ENCODE results near the gene PRKCH. TPM values are rescaled to one million over a fixed set of nuclear protein-coding genes. Genes with fewer than 3 reads are reported as not detected.

The PRKCH gene
- total RNA-seq, 2 experiments from 2014 or later = 109 to 145 TPM

DNA sequence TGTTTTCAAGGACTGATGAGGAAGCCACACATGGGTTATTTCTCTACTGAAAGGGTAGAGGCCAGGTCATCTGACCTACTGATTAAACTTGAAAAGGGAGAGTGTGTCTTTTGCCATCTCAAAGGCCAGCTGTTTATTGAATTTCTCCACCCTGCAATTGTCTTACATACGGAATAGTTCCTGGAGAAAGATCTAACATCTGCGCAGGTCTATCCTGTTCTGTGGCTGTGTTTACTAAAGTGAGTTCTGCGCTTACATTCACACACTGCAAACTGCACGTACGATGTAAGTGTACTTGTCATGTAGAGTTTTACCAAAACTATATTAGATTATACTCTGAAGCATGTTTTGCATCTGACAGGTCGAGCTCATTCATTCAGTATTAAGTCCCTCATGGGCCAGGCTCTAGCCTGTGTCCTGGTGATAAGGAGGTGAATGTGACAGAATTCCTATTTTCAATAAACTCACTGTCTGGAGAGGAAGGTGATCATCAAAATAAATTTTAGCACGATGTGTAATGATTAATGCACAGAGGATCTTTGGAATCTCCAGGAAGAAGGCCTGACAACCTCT is 96.6 kb downstream of the PRKCH start:
- H3K4me1 Mint-ChIP-seq = peaks cover 2% of the 10 kb centered on the region
- no peaks in the 10 kb centered on the region for H3K9me3 Mint-ChIP-seq (ENCODE audit: low read depth)
- intact Hi-C loops (cut with DNase I, micrococcal nuclease) = no loop called here
- CTCF ChIA-PET = interaction anchor here (0.8 kb wide), 1 partner anchor 17 kb away, joined by 3 read pairs; no protein-coding TSS in a partner anchor
- H3K4me3 Mint-ChIP-seq = peak overlapping the region; percentile 13
- H3K27me3 Mint-ChIP-seq = no peaks in the 10 kb centered on the region
- POLR2A ChIA-PET = no interaction called here
- DNase-seq (no peak), ATAC-seq (no peak)
- H3K36me3 Mint-ChIP-seq (ENCODE audit: low read depth) = peaks cover 9% of the 10 kb centered on the region
- peak overlapping the region; percentile 86 for H3K27ac Mint-ChIP-seq

DNA sequence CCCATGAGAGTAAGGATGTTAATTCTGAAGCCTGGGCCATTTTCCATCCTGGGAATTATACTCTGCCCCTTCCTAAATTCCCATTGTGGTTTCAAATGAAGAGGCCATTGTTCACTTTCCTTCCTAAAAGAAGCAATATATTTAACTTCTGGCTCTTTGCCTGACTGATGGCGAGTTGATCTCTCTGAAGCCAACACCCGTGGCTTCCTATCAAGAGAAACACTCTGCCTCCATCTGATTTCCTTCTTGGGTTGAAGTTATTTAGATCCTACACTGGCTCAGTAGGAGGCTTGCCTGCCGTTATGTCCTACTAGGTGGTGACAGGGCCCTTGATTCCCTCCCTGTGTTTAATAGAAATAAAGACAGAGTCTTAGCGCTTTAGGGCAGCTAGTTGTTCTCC is 97.4 kb downstream of the PRKCH start:
- Mint-ChIP-seq H3K9me3 (ENCODE audit: low read depth) (no peaks in the 10 kb centered on the region), H3K27me3 (no peaks in the 10 kb centered on the region), H3K27ac (peak overlapping the region; percentile 89), H3K4me3 (no peak overlapping the region), H3K4me1 (peaks cover 10% of the 10 kb centered on the region), H3K36me3 (ENCODE audit: low read depth) (peaks cover 13% of the 10 kb centered on the region)
- intact Hi-C loops (cut with DNase I, micrococcal nuclease) = no loop called here
- POLR2A ChIA-PET = interaction anchor here (0.6 kb wide), 1 partner anchor 12 kb away, joined by 6 read pairs; no protein-coding TSS in a partner anchor
- DNase-seq (no peak), ATAC-seq (no peak)
- CTCF ChIA-PET = interaction anchor here (2.0 kb wide), 1 partner anchor 15 kb away, joined by 7 read pairs; no protein-coding TSS in a partner anchor

DNA sequence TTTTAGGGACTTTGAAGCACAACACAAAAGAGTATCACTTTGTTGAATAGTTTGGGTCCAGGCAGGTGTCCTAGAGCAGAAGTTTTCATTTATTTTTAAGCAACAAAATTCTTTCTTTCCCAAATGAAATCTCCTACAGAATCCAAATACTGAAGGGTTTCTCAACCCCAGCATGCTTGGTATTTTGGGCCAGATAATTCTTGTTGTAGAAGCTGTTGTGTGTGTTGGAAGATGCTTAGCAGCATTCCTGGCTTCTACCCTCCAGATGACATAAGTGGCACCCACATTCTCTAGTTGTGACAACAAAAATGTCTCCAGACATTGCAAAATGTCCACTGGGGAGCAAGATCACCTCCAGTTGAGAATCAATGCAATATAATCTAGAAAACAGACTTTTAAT is 97.8 kb downstream of the PRKCH start:
- no peak for ATAC-seq
- H3K27me3 Mint-ChIP-seq = no peaks in the 10 kb centered on the region
- H3K4me3 Mint-ChIP-seq = no peak overlapping the region
- H3K9me3 Mint-ChIP-seq (ENCODE audit: low read depth) = no peaks in the 10 kb centered on the region
- POLR2A ChIA-PET = interaction anchor here (0.6 kb wide), 1 partner anchor 13 kb away, joined by 6 read pairs; no protein-coding TSS in a partner anchor
- H3K4me1 Mint-ChIP-seq = peaks cover 15% of the 10 kb centered on the region
- intact Hi-C loops (cut with DNase I, micrococcal nuclease) = no loop called here
- H3K27ac Mint-ChIP-seq = peak overlapping the region; percentile 89
- peaks cover 14% of the 10 kb centered on the region for H3K36me3 Mint-ChIP-seq (ENCODE audit: low read depth)
- CTCF ChIA-PET = interaction anchor here (1.1 to 2.0 kb wide), 3 partner anchors 9 to 419 kb away, joined by 3 to 7 read pairs (median 6); no protein-coding TSS in a partner anchor
- DNase-seq = no peak

DNA sequence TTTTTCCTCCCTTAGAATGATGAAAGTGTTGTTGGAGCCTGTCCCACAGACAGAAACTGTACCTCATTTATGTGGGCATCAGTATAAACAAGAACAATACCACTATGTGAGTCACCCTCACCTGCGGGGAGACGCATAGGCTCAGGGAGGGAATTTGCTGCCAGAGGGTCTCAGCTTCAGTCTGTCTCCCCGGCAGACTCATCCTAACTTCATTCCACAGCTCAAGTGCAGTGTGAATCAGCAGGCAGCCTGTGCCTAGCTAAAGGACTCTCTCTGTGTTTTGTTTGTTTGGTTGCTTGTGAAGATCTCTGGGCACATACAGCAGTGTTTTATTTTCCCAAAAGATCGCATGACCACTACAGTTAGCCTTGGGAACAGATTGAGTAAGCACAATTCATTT is 98.9 kb downstream of the PRKCH start:
- H3K36me3 Mint-ChIP-seq (ENCODE audit: low read depth) = peaks cover 25% of the 10 kb centered on the region

DNA sequence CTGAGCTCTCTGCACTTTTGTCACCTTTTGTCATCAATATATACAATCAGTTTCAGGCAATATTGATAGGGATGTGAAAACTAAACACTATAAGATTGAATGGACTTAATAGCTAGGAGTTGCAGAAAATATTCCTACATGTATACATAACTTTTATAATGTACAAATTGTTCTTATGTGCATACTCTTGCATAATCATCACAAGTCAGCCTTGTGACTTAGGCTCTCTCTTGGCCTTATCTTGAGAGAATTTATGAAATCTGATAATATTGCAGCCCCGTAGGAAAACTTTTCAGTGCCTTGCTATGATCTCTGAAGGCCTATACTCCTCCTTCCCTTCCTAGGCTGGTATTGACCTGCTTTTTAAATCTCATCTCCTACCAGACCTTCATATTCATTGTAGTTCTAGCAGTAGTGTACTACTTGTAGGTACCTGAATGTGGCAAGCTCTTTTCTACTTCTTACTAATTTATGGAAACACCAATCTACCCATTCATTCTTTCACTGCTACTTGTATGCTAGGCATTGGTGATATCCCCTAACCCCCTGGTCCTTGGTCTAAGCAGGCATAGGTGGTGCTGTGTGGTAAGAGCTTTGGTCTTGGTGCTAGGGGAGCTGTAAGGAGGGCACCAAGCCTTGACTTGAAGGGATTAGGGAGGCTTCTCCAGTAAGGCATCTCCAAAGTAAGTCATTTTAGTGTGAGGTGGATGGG is 100.0 kb downstream of the PRKCH start:
- no peak for DNase-seq
- peak; percentile 33 for ATAC-seq
- intact Hi-C loops (cut with DNase I, micrococcal nuclease) = no loop called here
- CTCF ChIA-PET = interaction anchor here (0.8 to 1.5 kb wide), 4 partner anchors 10 to 125 kb away, joined by 3 to 4 read pairs (median 4); no protein-coding TSS in a partner anchor
- H3K27ac Mint-ChIP-seq = peak overlapping the region; percentile 29
- no peaks in the 10 kb centered on the region for H3K27me3 Mint-ChIP-seq
- H3K36me3 Mint-ChIP-seq (ENCODE audit: low read depth) = peaks cover 34% of the 10 kb centered on the region
- peaks cover 7% of the 10 kb centered on the region for H3K9me3 Mint-ChIP-seq (ENCODE audit: low read depth)
- peaks cover 32% of the 10 kb centered on the region for H3K4me1 Mint-ChIP-seq
- no peak overlapping the region for H3K4me3 Mint-ChIP-seq
- POLR2A ChIA-PET = interaction anchor here (1.2 kb wide), 1 partner anchor 19 kb away, joined by 4 read pairs; no protein-coding TSS in a partner anchor

More for the DNA sequence above, 98.9 kb downstream of the PRKCH start:
- peaks cover 22% of the 10 kb centered on the region for H3K4me1 Mint-ChIP-seq
- H3K27ac Mint-ChIP-seq = peak overlapping the region; percentile 89
- H3K9me3 Mint-ChIP-seq (ENCODE audit: low read depth) = peaks cover 2% of the 10 kb centered on the region
- CTCF ChIA-PET = interaction anchor here (0.9 to 2.0 kb wide), 4 partner anchors 8 to 417 kb away, joined by 3 to 7 read pairs (median 6); no protein-coding TSS in a partner anchor
- POLR2A ChIA-PET = interaction anchor here (0.5 to 0.6 kb wide), 2 partner anchors 50 to 100 kb away, joined by 3 read pairs; no protein-coding TSS in a partner anchor
- DNase-seq (peak; percentile 44), ATAC-seq (peak; percentile 34)
- peak overlapping the region; percentile 15 for H3K4me3 Mint-ChIP-seq
- intact Hi-C loops (cut with DNase I, micrococcal nuclease) = no loop called here
- no peaks in the 10 kb centered on the region for H3K27me3 Mint-ChIP-seq

DNA sequence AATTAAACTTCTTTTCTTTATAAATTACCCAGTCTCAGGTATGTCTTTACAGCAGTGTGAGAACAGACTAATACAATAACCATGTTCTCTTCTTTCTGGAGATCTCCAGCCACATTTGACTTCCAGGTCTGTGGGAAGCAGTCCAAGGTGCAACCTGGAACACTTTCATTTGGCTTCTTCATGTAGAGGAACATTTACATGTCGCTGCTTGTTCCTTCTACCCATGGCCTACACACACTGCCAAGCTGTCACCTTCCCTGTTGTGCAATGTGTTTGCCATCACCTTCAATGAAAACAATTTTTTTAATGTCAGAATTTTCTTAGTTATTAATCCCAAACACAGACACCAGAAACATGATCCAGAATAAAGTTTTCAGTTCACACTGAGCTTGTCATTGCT is 104.7 kb downstream of the PRKCH start:
- peaks cover 72% of the 10 kb centered on the region for H3K4me1 Mint-ChIP-seq
- intact Hi-C loops (cut with DNase I, micrococcal nuclease) = no loop called here
- H3K4me3 Mint-ChIP-seq = no peak overlapping the region
- H3K27me3 Mint-ChIP-seq = no peaks in the 10 kb centered on the region
- H3K27ac Mint-ChIP-seq = peak overlapping the region; percentile 62
- peaks cover 9% of the 10 kb centered on the region for H3K9me3 Mint-ChIP-seq (ENCODE audit: low read depth)
- CTCF ChIA-PET = interaction anchor here (0.8 kb wide), 2 partner anchors 35 to 105 kb away, joined by 3 read pairs; no protein-coding TSS in a partner anchor
- no peak for DNase-seq
- POLR2A ChIA-PET = interaction anchor here (1.0 kb wide), 1 partner anchor 38 kb away, joined by 4 read pairs; no protein-coding TSS in a partner anchor
- ATAC-seq = no peak
- peaks cover 44% of the 10 kb centered on the region for H3K36me3 Mint-ChIP-seq (ENCODE audit: low read depth)

DNA sequence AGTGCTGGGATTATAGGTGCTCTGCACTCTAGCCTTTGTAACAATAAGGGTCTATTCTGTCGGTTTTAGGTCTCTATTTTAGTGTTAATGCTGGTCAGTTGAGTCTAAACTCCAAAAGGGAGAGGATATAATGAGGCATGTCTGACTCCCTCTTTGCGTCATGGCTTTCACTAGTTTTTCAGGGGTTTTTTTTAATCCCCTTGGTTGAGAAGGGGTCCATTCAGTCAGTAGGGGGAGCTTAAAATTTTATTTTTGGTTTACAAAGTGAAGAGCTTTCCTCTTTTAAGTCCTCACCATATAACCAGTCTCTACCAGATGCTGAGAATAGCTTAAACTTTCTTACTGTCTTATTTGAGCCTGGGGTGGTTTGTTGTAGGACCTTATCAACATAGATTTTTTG is 106.9 kb downstream of the PRKCH start:
- ChIA-PET CTCF (interaction anchor here (1.0 to 1.2 kb wide), 4 partner anchors 8 to 149 kb away, joined by 3 to 6 read pairs (median 4); no protein-coding TSS in a partner anchor), POLR2A (no interaction called here)
- intact Hi-C loops (cut with DNase I, micrococcal nuclease) = no loop called here
- no peaks in the 10 kb centered on the region for H3K27me3 Mint-ChIP-seq
- peaks cover 11% of the 10 kb centered on the region for H3K9me3 Mint-ChIP-seq (ENCODE audit: low read depth)
- H3K4me3 Mint-ChIP-seq = no peak overlapping the region
- peaks cover 43% of the 10 kb centered on the region for H3K36me3 Mint-ChIP-seq (ENCODE audit: low read depth)
- H3K27ac Mint-ChIP-seq = peak overlapping the region; percentile 20
- ATAC-seq (no peak), DNase-seq (no peak)
- peaks cover 86% of the 10 kb centered on the region for H3K4me1 Mint-ChIP-seq

DNA sequence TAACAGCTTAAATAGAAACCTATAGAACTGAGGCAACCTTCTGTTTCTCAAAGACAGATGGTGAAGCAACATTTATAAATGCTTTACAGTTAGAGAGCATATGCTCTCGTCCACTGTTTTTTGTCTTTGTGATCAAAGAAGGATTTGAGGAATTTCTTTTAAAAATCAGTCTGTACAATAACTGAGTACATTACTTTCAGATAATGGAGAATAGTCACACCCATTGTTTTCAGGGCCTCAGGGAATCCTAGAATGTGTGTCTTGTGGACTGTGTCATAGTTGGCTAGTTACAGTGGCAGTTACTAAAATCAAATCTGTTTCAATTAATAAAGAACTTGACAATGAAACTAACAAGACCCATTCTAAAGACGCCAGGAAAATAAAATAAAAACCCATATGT is 107.9 kb downstream of the PRKCH start:
- peaks cover 40% of the 10 kb centered on the region for H3K36me3 Mint-ChIP-seq (ENCODE audit: low read depth)

DNA sequence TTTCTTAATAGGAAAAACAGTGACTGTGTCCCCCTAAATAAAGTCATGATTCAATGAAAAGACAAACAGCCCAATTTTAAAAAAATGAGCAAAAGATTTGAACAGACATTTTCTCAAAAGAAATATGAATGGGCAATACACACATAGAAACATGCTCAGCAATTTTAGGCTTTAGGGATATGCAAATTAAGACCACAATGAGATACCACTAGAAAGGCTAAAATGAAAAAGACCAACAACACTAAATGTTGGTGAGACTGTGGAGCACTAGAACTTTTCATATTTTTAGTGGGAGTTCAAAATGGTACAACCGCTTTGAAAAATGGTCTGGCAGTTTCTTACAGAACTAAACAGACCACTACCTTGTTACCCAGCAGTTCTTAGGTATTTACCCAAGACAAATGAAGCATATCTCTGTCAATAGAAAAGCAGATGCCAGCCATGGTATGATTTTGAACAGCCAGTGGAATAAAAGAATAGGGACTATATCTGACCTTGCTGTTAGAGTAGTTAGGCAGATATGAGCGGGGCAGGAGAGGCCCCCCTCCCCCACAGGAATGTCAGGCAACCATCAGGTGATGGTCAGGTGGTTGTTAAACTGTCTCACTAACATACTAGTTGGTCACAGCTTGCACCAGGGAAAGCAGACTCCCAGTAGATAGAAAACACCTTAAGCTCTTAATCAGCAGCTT is 108.8 kb downstream of the PRKCH start:
- H3K36me3 Mint-ChIP-seq (ENCODE audit: low read depth) = peaks cover 35% of the 10 kb centered on the region
- no peak for DNase-seq
- H3K27ac Mint-ChIP-seq = peak overlapping the region; percentile 34
- H3K27me3 Mint-ChIP-seq = no peaks in the 10 kb centered on the region
- no peak overlapping the region for H3K4me3 Mint-ChIP-seq
- ChIA-PET POLR2A (no interaction called here), CTCF (interaction anchor here (0.9 kb wide), 1 partner anchor 53 kb away, joined by 3 read pairs; no protein-coding TSS in a partner anchor)
- peaks cover 9% of the 10 kb centered on the region for H3K9me3 Mint-ChIP-seq (ENCODE audit: low read depth)
- H3K4me1 Mint-ChIP-seq = peaks cover 90% of the 10 kb centered on the region
- ATAC-seq = no peak
- intact Hi-C loops (cut with DNase I, micrococcal nuclease) = no loop called here

More for the DNA sequence above, 107.9 kb downstream of the PRKCH start:
- H3K27ac Mint-ChIP-seq = no peak overlapping the region
- H3K4me3 Mint-ChIP-seq = no peak overlapping the region
- no peak for DNase-seq
- ChIA-PET CTCF (interaction anchor here (1.2 kb wide), 1 partner anchor 138 kb away, joined by 3 read pairs; no protein-coding TSS in a partner anchor), POLR2A (no interaction called here)
- peaks cover 86% of the 10 kb centered on the region for H3K4me1 Mint-ChIP-seq
- H3K9me3 Mint-ChIP-seq (ENCODE audit: low read depth) = peaks cover 11% of the 10 kb centered on the region
- no peaks in the 10 kb centered on the region for H3K27me3 Mint-ChIP-seq
- intact Hi-C loops (cut with DNase I, micrococcal nuclease) = no loop called here
- ATAC-seq = no peak

DNA sequence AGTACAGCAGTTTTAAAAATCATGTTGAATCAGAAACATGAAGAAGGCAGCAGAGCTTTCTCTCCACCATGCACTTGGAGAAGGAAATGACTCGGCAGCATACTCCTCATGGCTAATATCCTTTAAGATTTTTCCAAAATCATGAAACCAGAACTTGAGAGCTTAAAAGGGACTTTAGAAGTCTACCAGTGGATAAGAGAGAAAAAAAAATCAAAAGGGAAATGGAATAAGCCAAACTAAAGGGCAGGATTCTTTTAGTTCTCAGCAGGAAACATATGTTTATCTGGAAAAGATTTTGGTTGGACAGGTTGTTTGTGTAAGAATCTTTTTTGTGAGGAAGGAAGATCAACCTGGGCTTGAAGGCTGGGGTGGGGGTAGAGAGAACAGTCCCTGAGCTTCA is 111.8 kb downstream of the PRKCH start:
- intact Hi-C loops (cut with DNase I, micrococcal nuclease) = loop anchor here in 1 of 2 experiments (1.0 kb wide), 1 partner anchor 45 kb away; no protein-coding TSS in a partner anchor
- ChIA-PET CTCF (interaction anchor here (0.6 to 1.8 kb wide), 9 partner anchors 9 to 474 kb away, joined by 3 to 7 read pairs (median 3); no protein-coding TSS in a partner anchor), POLR2A (interaction anchor here (0.6 kb wide), 2 partner anchors 22 to 157 kb away, joined by 3 to 7 read pairs; no protein-coding TSS in a partner anchor)
- Mint-ChIP-seq H3K4me1 (peaks cover 90% of the 10 kb centered on the region), H3K27me3 (no peaks in the 10 kb centered on the region), H3K4me3 (peak overlapping the region; percentile 42), H3K36me3 (ENCODE audit: low read depth) (peaks cover 29% of the 10 kb centered on the region), H3K27ac (peak overlapping the region; percentile 92), H3K9me3 (ENCODE audit: low read depth) (peaks cover 4% of the 10 kb centered on the region)
- ATAC-seq (peak; percentile 42), DNase-seq (no peak)

DNA sequence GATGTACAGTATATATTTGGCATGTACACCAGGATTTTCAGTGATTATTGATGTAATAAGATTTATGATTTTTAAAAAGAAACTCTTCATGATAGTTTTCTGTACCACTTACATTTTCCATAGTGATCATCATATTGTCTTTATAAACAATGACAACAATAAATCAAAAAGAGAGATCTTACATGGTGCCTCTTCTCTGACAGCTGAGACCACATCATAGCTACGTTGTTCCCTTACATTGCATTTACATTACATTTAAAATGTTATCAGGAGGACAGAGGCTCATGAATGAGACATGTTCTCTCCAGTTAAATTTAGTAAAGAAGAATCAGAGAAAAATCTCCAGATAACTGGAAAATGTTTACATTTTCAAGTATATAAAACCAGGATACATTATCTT is 112.4 kb downstream of the PRKCH start:
- intact Hi-C loops (cut with DNase I, micrococcal nuclease) = loop anchor here in 1 of 2 experiments (1.0 kb wide), 1 partner anchor 46 kb away; no protein-coding TSS in a partner anchor
- H3K27ac Mint-ChIP-seq = peak overlapping the region; percentile 92
- peaks cover 90% of the 10 kb centered on the region for H3K4me1 Mint-ChIP-seq
- H3K36me3 Mint-ChIP-seq (ENCODE audit: low read depth) = peaks cover 29% of the 10 kb centered on the region
- peak overlapping the region; percentile 42 for H3K4me3 Mint-ChIP-seq
- no peak for DNase-seq
- H3K9me3 Mint-ChIP-seq (ENCODE audit: low read depth) = peaks cover 4% of the 10 kb centered on the region
- peak; percentile 18 for ATAC-seq
- CTCF ChIA-PET = interaction anchor here (1.0 to 1.8 kb wide), 7 partner anchors 9 to 115 kb away, joined by 3 to 7 read pairs (median 3); no protein-coding TSS in a partner anchor
- POLR2A ChIA-PET = no interaction called here
- H3K27me3 Mint-ChIP-seq = no peaks in the 10 kb centered on the region

All from activated CD4-positive, alpha-beta T cell treated with anti-CD3 and anti-CD28 coated beads for 36 hours (primary cell).